H1 (cell line): ENCODE results near the gene NRROS. TPM values are rescaled to one million over a fixed set of nuclear protein-coding genes. Genes with fewer than 3 reads are reported as not detected.

ENCODE experiments used
- CTCF ChIA-PET: fragments of 300-600 bp; sonication (Branson Sonifier 250); formaldehyde crosslinking; loops from one replicate; lab custom pipeline; 2021; ENCODE audit not compliant: partially characterized antibody; lab: Charles Lee
- POLR2A ChIA-PET: fragments of 300-600 bp; sonication (Branson Sonifier 250); formaldehyde crosslinking; loops from one replicate; lab custom pipeline; 2021; ENCODE audit warnings: inconsistent platforms; ENCODE audit not compliant: partially characterized antibody; lab: Charles Lee
- DNase-seq, 2 experiments: peaks; one replicate each; pipeline versions ENCODE4 v3.0.0 to v3.0.0-alpha.2; 2010 to 2022; ENCODE audit warnings: low spot score in 2 of 2, low read depth in 1 of 2, mixed read lengths in 1 of 2
- FAIRE-seq: peaks from 2 replicates; lab custom pipeline; 2011; peaks lifted over from hg19 to GRCh38; lab: Jason Lieb, UNC
- H2AFZ ChIP-seq: 2 replicates; pipeline ENCODE4 v1.8.1; 2012; ENCODE audit warnings: low read length, inconsistent platforms
- H2AK5ac ChIP-seq: 2 replicates; pipeline ENCODE4 v1.6.1; 2013; ENCODE audit warnings: low read depth, low read length
- H2BK120ac ChIP-seq: replicated peaks from 2 replicates; pipeline ENCODE3; 2013; ENCODE audit warnings: low read depth, low read length, inconsistent platforms
- H2BK12ac ChIP-seq: 2 replicates; pipeline ENCODE4 v1.6.1; 2013; ENCODE audit warnings: low read depth, low read length
- H2BK15ac ChIP-seq: 2 replicates; pipeline ENCODE4 v1.6.1; 2013; ENCODE audit warnings: low read length
- H2BK20ac ChIP-seq: 2 replicates; pipeline ENCODE4 v1.6.1; 2013; ENCODE audit warnings: low read length
- H2BK5ac ChIP-seq: 2 replicates; pipeline ENCODE4 v1.6.1; 2013; ENCODE audit warnings: low read depth, low read length
- H3K14ac ChIP-seq: 2 replicates; pipeline ENCODE4 v1.6.1; 2013; ENCODE audit warnings: inconsistent platforms; ENCODE audit not compliant: insufficient read length
- H3K18ac ChIP-seq: 2 replicates; pipeline ENCODE4 v1.6.1; 2013; ENCODE audit warnings: low read length; ENCODE audit errors: extremely low read depth
- H3K23ac ChIP-seq: 2 replicates; pipeline ENCODE4 v1.6.1; 2013; ENCODE audit warnings: inconsistent platforms; ENCODE audit not compliant: insufficient read length
- H3K23me2 ChIP-seq: 2 replicates; pipeline ENCODE4 v1.6.1; 2013; ENCODE audit warnings: low read depth, low read length
- H3K27ac ChIP-seq: 2 replicates; pipeline ENCODE4 v1.6.1; 2011; ENCODE audit warnings: low read depth, low read length, inconsistent platforms
- H3K27me3 ChIP-seq, 4 experiments: replicated peaks in 1 of 4; 1 replicate in 1 of 4; 2 replicates in 3 of 4; pipeline versions ENCODE4 v1.6.1 to v1.8.1; 2011 to 2013; ENCODE audit warnings: low read length in 3 of 4, mild to moderate bottlenecking in 3 of 4, inconsistent platforms in 2 of 4, mixed read lengths in 2 of 4, moderate library complexity in 1 of 4; ENCODE audit not compliant: control insufficient read depth in 3 of 4, insufficient read depth in 3 of 4; ENCODE audit errors: extremely low read depth in 1 of 4
- H3K36me3 ChIP-seq, 4 experiments: 2 replicates each; pipeline versions ENCODE4 v1.6.1 to v1.8.1; 2011 to 2013; ENCODE audit warnings: mild to moderate bottlenecking in 4 of 4, low read length in 3 of 4, moderate library complexity in 2 of 4, control low read depth in 1 of 4, inconsistent platforms in 1 of 4; ENCODE audit not compliant: insufficient read depth in 4 of 4, control insufficient read depth in 2 of 4
- H3K4ac ChIP-seq: replicated peaks from 2 replicates; pipeline ENCODE3; 2013; ENCODE audit warnings: low read length, low read depth, mixed read lengths, inconsistent platforms; ENCODE audit not compliant: insufficient read length
- H3K4me1 ChIP-seq, 4 experiments: replicated peaks in 1 of 4; 1 replicate in 1 of 4; 2 replicates in 3 of 4; pipeline versions ENCODE4 v1.6.1 to v1.8.1; 2011 to 2013; ENCODE audit warnings: low read length in 3 of 4, inconsistent platforms in 2 of 4, mixed read lengths in 1 of 4; ENCODE audit not compliant: insufficient read depth in 4 of 4, control insufficient read depth in 3 of 4
- H3K4me2 ChIP-seq, 2 experiments: 2 replicates each; pipeline versions ENCODE4 v1.6.1 to v1.8.1; 2011 to 2013; ENCODE audit warnings: low read depth in 2 of 2, low read length in 2 of 2, control low read depth in 1 of 2, inconsistent platforms in 1 of 2, mild to moderate bottlenecking in 1 of 2; ENCODE audit not compliant: insufficient read depth in 1 of 2
- H3K4me3 ChIP-seq, 4 experiments: fragments of 200-600, 300-600 bp in 1 of 4; sonication (generic), shearing (Covaris generic), sonication (Bioruptor Twin) in 1 of 4; 2 replicates each; pipeline versions ENCODE4 v1.5.1 to v1.8.1; 2011 to 2016; ENCODE audit warnings: low read length in 4 of 4, low read depth in 3 of 4, control low read depth in 2 of 4, inconsistent platforms in 2 of 4, mild to moderate bottlenecking in 2 of 4, mixed read lengths in 1 of 4, moderate library complexity in 1 of 4; ENCODE audit not compliant: insufficient read depth in 2 of 4; ENCODE audit errors: extremely low read depth in 1 of 4
- H3K56ac ChIP-seq: replicated peaks from 2 replicates; pipeline ENCODE3; 2013; ENCODE audit warnings: low read depth, mild to moderate bottlenecking, mixed read lengths, low read length, inconsistent platforms; ENCODE audit not compliant: insufficient read length
- H3K79me1 ChIP-seq: 2 replicates; pipeline ENCODE4 v1.6.1; 2013; ENCODE audit warnings: low read depth, low read length, control low read depth
- H3K79me2 ChIP-seq, 2 experiments: 2 replicates each; pipeline versions ENCODE4 v1.6.1 to v1.8.1; 2012 to 2013; ENCODE audit warnings: low read length in 2 of 2, mild to moderate bottlenecking in 2 of 2, inconsistent platforms in 1 of 2; ENCODE audit not compliant: insufficient read depth in 2 of 2, control insufficient read depth in 1 of 2
- H3K9ac ChIP-seq, 4 experiments: replicated peaks in 1 of 4; 1 replicate in 1 of 4; 2 replicates in 3 of 4; pipeline versions ENCODE4 v1.6.1 to v1.8.1; 2011 to 2013; ENCODE audit warnings: low read depth in 3 of 4, low read length in 3 of 4, control low read depth in 2 of 4, mild to moderate bottlenecking in 2 of 4, moderate library complexity in 2 of 4, inconsistent platforms in 1 of 4; ENCODE audit errors: extremely low read depth in 1 of 4
- H3K9me3 ChIP-seq, 2 experiments: 2 replicates each; pipeline versions ENCODE4 v1.6.1 to v1.8.1; 2012 to 2013; ENCODE audit warnings: mild to moderate bottlenecking in 2 of 2, moderate library complexity in 2 of 2, control low read depth in 1 of 2, inconsistent platforms in 1 of 2, low read depth in 1 of 2, low read length in 1 of 2, mixed read lengths in 1 of 2; ENCODE audit not compliant: insufficient read depth in 2 of 2
- H4K20me1 ChIP-seq, 2 experiments: replicated peaks in 1 of 2; 2 replicates each; pipeline versions ENCODE3 to v1.8.1; 2011 to 2013; ENCODE audit warnings: inconsistent platforms in 2 of 2, low read length in 2 of 2, mild to moderate bottlenecking in 1 of 2; ENCODE audit not compliant: insufficient read depth in 2 of 2, control insufficient read depth in 1 of 2
- H4K5ac ChIP-seq: 2 replicates; pipeline ENCODE4 v1.6.1; 2013; ENCODE audit warnings: low read length, low read depth, mixed read lengths, inconsistent platforms; ENCODE audit not compliant: insufficient read length
- H4K8ac ChIP-seq: 2 replicates; pipeline ENCODE4 v1.8.0; 2013; ENCODE audit warnings: mild to moderate bottlenecking, moderate library complexity, low read length, inconsistent platforms; ENCODE audit not compliant: insufficient read depth; ENCODE audit errors: extremely low read depth
- H4K91ac ChIP-seq: replicated peaks from 2 replicates; pipeline ENCODE3; 2013; ENCODE audit warnings: low read length, mixed read lengths, inconsistent platforms; ENCODE audit not compliant: insufficient read length
- BCL11A ChIP-seq, 2 experiments: IDR thresholded peaks; one replicate each; pipeline ENCODE4 v1.6.1; 2011; ENCODE audit warnings: low read depth in 2 of 2, low read length in 2 of 2, mild to moderate bottlenecking in 2 of 2
- BRCA1 ChIP-seq: IDR thresholded peaks from 2 replicates; pipeline ENCODE4 v1.6.1; 2012; ENCODE audit warnings: low read depth, low read length, improper control_type of control experiment
- CHD2 ChIP-seq: IDR thresholded peaks from 2 replicates; pipeline ENCODE4 v1.6.1; 2012; ENCODE audit warnings: low read length, improper control_type of control experiment
- CTBP2 ChIP-seq: IDR thresholded peaks from 2 replicates; pipeline ENCODE4 v1.7.0; 2011; ENCODE audit warnings: borderline replicate concordance, mild to moderate bottlenecking, moderate library complexity, mixed read lengths, low read length; ENCODE audit not compliant: insufficient read depth, insufficient read length
- EGR1 ChIP-seq: IDR thresholded peaks from 2 replicates; pipeline ENCODE4 v1.6.1; 2011; ENCODE audit warnings: low read depth, low read length, borderline replicate concordance
- HDAC2 ChIP-seq, 2 experiments: fragments of 300-600 bp in 1 of 2; sonication (generic) in 1 of 2; IDR thresholded peaks; 2 replicates each; pipeline ENCODE4 v1.6.1; 2011 to 2012; ENCODE audit warnings: low read depth in 2 of 2, low read length in 2 of 2, mild to moderate bottlenecking in 2 of 2, moderate library complexity in 2 of 2, borderline replicate concordance in 1 of 2, inconsistent platforms in 1 of 2
- MAFK ChIP-seq: IDR thresholded peaks from 2 replicates; pipeline ENCODE4 v1.6.1; 2012; ENCODE audit warnings: low read depth, mild to moderate bottlenecking, improper control_type of control experiment, low read length
- POLR2AphosphoS5 ChIP-seq: IDR thresholded peaks from 2 replicates; pipeline ENCODE4 v1.6.1; 2011; ENCODE audit warnings: low read depth, low read length
- POU5F1 ChIP-seq: IDR thresholded peaks from 2 replicates; pipeline ENCODE4 v1.6.1; 2011; ENCODE audit warnings: low read depth, mild to moderate bottlenecking, low read length, moderate library complexity
- RFX5 ChIP-seq: IDR thresholded peaks from 2 replicates; pipeline ENCODE4 v1.6.1; 2011; ENCODE audit warnings: low read depth, low read length, improper control_type of control experiment, borderline replicate concordance
- SP1 ChIP-seq: IDR thresholded peaks from 2 replicates; pipeline ENCODE4 v1.6.1; 2011; ENCODE audit warnings: low read depth, low read length
- SP4 ChIP-seq: IDR thresholded peaks from 2 replicates; pipeline ENCODE4 v1.6.1; 2012; ENCODE audit warnings: low read length, inconsistent platforms
- SUZ12 ChIP-seq: fragments of 200-600 bp; sonication (generic); IDR thresholded peaks from 2 replicates; pipeline ENCODE4 v1.6.1; 2012; ENCODE audit warnings: mild to moderate bottlenecking, inconsistent platforms, low read length, moderate library complexity, mixed read lengths
- TBP ChIP-seq: IDR thresholded peaks from 2 replicates; pipeline ENCODE4 v1.6.1; 2011; ENCODE audit warnings: low read depth, low read length, improper control_type of control experiment
- TEAD4 ChIP-seq: IDR thresholded peaks from 2 replicates; pipeline ENCODE4 v1.6.1; 2012; ENCODE audit warnings: low read depth, low read length, inconsistent platforms, mixed read lengths
- ZNF274 ChIP-seq: IDR thresholded peaks from 2 replicates; pipeline ENCODE4 v1.7.0; 2012; ENCODE audit warnings: low read length, borderline replicate concordance; ENCODE audit errors: extremely low read depth
- WGBS, 2 experiments: shearing (Covaris generic) in 1 of 2; methylation state at CpG; one replicate each; pipeline versions ENCODE4 v1.1.6 to v1.1.7; 2013 to 2015; ENCODE audit warnings: low lambda C conversion rate in 2 of 2, mixed read lengths in 2 of 2, inconsistent platforms in 1 of 2, low coverage in 1 of 2, missing lambda C conversion rate in 1 of 2; ENCODE audit not compliant: insufficient replicate concordance in 2 of 2, insufficient coverage in 1 of 2, insufficient read length in 1 of 2; ENCODE audit errors: extremely low coverage in 1 of 2, missing lambda C conversion rate in 1 of 2; 5-methylcytosine and 5-hydroxymethylcytosine counted together
- polyA plus RNA-seq, 7 experiments: library from polyadenylated mRNA; depleted of rRNA in 3 of 7; stranded (reverse) in 5 of 7; unstranded in 2 of 7; fragments of >200 nt in 5 of 7; fragments of 200-250 nt in 2 of 7; gene quantifications; 1 replicate in 5 of 7; 2 replicates in 1 of 7; 4 replicates in 1 of 7; pipeline versions ENCODE4 v1.2.1 to v1.2.3, GENCODE V29; 2011 to 2013; ENCODE audit warnings: missing spikeins in 2 of 7, mixed read lengths in 2 of 7
- total RNA-seq: library from RNA; stranded (reverse); fragmentation: NEBNext Ultra II Directional; extraction: Animal tissue kit (Norgen Biotek cat#: 25700); gene quantifications from 2 replicates; pipeline ENCODE4 v1.2.1, GENCODE V29; 2021

Gene NRROS
- total and polyA plus RNA-seq, 2 of the 8 experiments (the other 6 are each of a cell fraction or from before 2014, with no cell fraction given): 5.3 to 7.3 TPM

DNA sequence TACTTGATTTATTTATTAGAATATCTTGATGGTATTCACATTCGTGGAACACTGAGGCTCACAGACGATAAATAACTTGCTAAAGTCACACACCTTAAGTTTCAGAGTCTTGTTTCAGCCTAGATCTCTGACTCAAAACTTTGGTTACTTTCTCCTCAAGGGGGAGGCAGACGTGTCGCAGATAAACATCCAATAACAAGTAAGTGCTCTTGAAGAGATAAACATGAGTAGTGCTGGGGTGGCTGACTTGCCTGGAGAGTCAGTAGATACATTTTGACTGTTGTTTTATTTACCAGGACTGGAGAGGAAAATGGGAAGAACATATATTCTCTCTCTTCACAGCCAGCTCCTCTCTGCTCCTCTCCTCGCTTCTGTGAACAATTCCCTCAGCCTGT, 39.8 kb upstream of the NRROS start:
- no peak overlapping the region for H4K91ac ChIP-seq
- no peaks in the 10 kb centered on the region for H3K4me1 ChIP-seq
- no peak for FAIRE-seq
- no peak overlapping the region for H2BK12ac ChIP-seq
- no peak overlapping the region for H2BK15ac ChIP-seq
- H4K5ac ChIP-seq: no peak overlapping the region
- H3K79me2 ChIP-seq: no peaks in the 10 kb centered on the region
- H4K20me1 ChIP-seq: no peaks in the 10 kb centered on the region
- no peaks in the 10 kb centered on the region; a peak in 1 of 7 replicates for H3K27me3 ChIP-seq
- H3K9me3 ChIP-seq: no peaks in the 10 kb centered on the region
- no peak overlapping the region for H3K56ac ChIP-seq
- H3K23ac ChIP-seq: no peak overlapping the region
- DNase-seq: peak in 1 of 2 experiments; percentile 29
- H3K36me3 ChIP-seq: no peaks in the 10 kb centered on the region
- no peak overlapping the region for H3K4me2 ChIP-seq
- no peak overlapping the region for H2BK120ac ChIP-seq
- no peak overlapping the region for H2BK20ac ChIP-seq
- H3K79me1 ChIP-seq: no peaks in the 10 kb centered on the region
- H2AK5ac ChIP-seq: no peak overlapping the region
- no peak overlapping the region for H3K9ac ChIP-seq
- no peak overlapping the region for H3K27ac ChIP-seq
- H3K14ac ChIP-seq: no peak overlapping the region
- no peak overlapping the region for H3K4me3 ChIP-seq
- no peak overlapping the region for H3K4ac ChIP-seq
- no peak overlapping the region for H4K8ac ChIP-seq
- H3K18ac ChIP-seq: no peak overlapping the region
- H2AFZ ChIP-seq: peak overlapping the region; percentile 10; the same call in 1 of the 2 replicates
- no peak overlapping the region for H2BK5ac ChIP-seq
- no peaks in the 10 kb centered on the region for H3K23me2 ChIP-seq
- ChIA-PET CTCF (interaction anchor here (0.7 kb wide), 1 partner anchor 85 kb away, joined by 3 read pairs; no protein-coding TSS in a partner anchor), POLR2A (interaction anchor here (1.2 kb wide), 1 partner anchor 140 kb away, joined by 3 read pairs; the partner anchor contains the start of gene PAK2)
- 89% methylated on average over 5 of the region's 5 CpGs; no CpG with 5 or more reads in 1 of the 2 experiments for WGBS, 2 experiments
- TF ChIP-seq CTBP2: no peak
- TF ChIP-seq ZNF274: no peak
- no peak for TF ChIP-seq CHD2
- no peak for TF ChIP-seq TBP
- TF ChIP-seq HDAC2 (IDR thresholded peaks at IDR 0.05; ENCODE audit: borderline replicate concordance in 1 of 2, low read depth in 2 of 2, low read length in 2 of 2): no peak
- TF ChIP-seq BRCA1: no peak
- TF ChIP-seq RFX5: no peak
- TF ChIP-seq TEAD4: no peak
- no peak for TF ChIP-seq MAFK
- TF ChIP-seq BCL11A (IDR thresholded peaks at IDR 0.05; ENCODE audit: low read depth in 2 of 2, low read length in 2 of 2): no peak
- TF ChIP-seq SUZ12: no peak
- no peak for TF ChIP-seq POLR2AphosphoS5
- TF ChIP-seq EGR1: no peak
- TF ChIP-seq SP1: no peak
- TF ChIP-seq SP4: no peak
- TF ChIP-seq POU5F1: no peak
